Fibroblast of the aortic adventitia (primary cell): Measurements from ENCODE around the gene TRPV4. TPM values are rescaled to one million over a fixed set of nuclear protein-coding genes. Genes with fewer than 3 reads are reported as not detected.
A peak's percentile ranks its signal among the peaks of the same experiment; 100 is the strongest.

ENCODE experiments used
- DNase-seq: peaks from one replicate; pipeline ENCODE4 v3.0.0-alpha.2; 2010; ENCODE audit warnings: low read depth
- H3K4me3 ChIP-seq: 2 replicates; pipeline ENCODE4 v1.5.1; 2011; ENCODE audit warnings: low read depth, mild to moderate bottlenecking, control low read depth, low read length, moderate library complexity
- total RNA-seq: library from RNA; depleted of rRNA; stranded (reverse); fragments of >200 nt; gene quantifications from 2 replicates; pipeline ENCODE4 v1.2.3, GENCODE V29; 2012; ENCODE audit warnings: low replicate concordance
- TF ChIP-seq, protein P1 (sequence below): IDR thresholded peaks from 2 replicates; pipeline ENCODE4 v1.5.1; 2011; ENCODE audit warnings: mild to moderate bottlenecking, low read length, control low read depth, inconsistent platforms; ENCODE audit not compliant: insufficient read depth

Gene TRPV4
- total RNA-seq, 1 donor, result 2.1 TPM

DNA sequence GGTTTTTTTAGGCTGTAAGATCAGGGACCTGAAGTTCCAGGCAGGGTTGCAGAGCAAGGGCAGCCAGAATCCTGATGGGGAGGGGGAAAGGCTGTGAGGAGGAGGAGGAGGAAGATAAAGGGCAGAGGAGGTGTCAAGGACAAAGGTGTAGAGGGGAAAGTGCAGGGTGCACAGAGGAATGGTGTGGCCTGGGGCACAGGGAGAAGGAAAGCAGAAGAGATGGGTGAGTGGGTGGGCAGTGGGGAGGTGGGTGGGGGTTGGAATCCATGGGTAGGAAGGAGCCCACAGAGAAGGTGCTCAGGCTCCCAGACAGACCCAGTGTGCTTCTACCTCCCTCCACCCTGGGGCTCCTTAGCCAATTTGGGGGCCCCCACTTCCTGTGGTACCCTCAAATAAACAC, 11.2 kb downstream of the TRPV4 start:
- no peak overlapping the region for H3K4me3 ChIP-seq
- TF ChIP-seq, protein P1, sequence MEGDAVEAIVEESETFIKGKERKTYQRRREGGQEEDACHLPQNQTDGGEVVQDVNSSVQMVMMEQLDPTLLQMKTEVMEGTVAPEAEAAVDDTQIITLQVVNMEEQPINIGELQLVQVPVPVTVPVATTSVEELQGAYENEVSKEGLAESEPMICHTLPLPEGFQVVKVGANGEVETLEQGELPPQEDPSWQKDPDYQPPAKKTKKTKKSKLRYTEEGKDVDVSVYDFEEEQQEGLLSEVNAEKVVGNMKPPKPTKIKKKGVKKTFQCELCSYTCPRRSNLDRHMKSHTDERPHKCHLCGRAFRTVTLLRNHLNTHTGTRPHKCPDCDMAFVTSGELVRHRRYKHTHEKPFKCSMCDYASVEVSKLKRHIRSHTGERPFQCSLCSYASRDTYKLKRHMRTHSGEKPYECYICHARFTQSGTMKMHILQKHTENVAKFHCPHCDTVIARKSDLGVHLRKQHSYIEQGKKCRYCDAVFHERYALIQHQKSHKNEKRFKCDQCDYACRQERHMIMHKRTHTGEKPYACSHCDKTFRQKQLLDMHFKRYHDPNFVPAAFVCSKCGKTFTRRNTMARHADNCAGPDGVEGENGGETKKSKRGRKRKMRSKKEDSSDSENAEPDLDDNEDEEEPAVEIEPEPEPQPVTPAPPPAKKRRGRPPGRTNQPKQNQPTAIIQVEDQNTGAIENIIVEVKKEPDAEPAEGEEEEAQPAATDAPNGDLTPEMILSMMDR, result no peak
- DNase-seq, result no peak

DNA sequence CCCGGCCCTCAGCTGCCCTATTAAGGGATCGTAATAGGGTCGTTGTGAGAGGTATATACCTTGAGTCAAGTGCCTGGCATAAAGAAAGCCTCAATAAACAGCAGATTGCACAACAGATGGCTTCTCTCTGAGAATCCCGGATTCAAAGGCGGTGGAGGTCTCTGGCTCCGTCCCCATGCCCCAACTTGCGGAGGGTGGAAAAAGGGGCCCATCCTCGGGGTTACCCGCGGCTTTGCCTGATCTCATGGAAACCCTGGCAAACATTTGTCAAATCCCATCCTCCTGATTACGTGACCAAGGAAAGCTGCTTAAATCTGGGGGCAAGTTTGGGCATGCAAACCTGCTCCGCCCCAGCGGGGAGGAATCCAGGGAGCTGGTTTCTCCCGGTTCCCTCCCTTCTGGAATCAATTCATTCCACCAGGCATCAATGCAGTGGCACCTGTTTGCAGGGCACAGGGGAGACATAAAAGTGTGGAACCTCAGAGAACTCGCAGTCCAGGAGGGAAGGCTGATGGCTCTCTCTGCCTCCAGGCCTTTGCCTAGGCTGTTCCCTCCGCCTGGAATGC, 12.3 kb downstream of the TRPV4 start:
- TF ChIP-seq, protein P1, result no peak
- no peak for DNase-seq

DNA sequence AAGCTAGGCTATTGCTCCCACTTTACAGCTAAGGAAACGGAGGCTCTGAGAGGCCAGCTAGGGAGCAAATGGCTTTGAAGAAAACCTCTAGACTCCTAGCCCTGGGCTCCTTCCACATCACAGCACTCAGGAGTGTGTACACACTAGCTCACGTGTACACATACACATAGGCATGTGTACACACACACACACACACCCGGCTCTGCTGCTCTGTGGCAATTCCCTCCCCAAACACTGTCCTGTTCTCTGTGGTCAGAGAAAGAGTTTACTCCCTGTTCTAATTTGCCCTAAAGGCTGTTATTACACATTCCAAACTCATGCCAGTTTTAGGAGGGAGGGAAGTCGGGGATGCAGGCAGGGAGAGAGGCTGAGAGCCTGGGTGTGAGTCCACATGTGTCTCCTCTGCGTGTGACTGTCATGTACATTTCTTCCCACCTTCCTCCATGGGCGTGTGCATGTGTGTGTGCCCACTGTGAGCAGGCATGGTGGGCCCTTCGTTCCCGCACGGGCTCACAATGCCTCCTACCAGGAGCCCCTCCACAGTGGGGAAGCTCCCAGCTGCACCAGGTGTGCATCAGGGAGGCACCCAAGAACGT, 14.2 kb downstream of the TRPV4 start:
- TF ChIP-seq, protein P1, result no peak
- DNase-seq, result peak; percentile 64
- no peak overlapping the region for H3K4me3 ChIP-seq

More for the DNA sequence above, 12.3 kb downstream of the TRPV4 start:
- no peak overlapping the region for H3K4me3 ChIP-seq

DNA sequence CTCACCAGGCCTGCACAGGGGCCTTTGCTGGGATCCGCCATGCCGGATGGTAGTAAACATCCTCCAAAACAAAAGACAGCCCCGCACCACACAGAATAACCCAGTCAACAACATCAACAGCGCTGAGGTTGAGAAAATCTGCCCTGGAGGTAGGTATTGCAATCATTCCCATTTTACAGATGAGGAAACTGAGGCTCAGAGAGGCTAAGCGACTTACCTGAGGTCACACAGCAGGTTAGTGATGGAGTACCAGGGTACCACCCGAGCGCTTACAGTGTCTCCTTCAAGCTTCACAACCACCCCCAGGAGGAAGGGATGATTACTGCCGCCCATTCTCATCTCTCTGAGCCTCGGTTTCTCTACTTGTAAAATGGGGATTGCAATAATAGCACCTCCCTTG, 14.9 kb downstream of the TRPV4 start:
- H3K4me3 ChIP-seq, result no peak overlapping the region
- no peak for DNase-seq
- TF ChIP-seq, protein P1, result no peak

DNA sequence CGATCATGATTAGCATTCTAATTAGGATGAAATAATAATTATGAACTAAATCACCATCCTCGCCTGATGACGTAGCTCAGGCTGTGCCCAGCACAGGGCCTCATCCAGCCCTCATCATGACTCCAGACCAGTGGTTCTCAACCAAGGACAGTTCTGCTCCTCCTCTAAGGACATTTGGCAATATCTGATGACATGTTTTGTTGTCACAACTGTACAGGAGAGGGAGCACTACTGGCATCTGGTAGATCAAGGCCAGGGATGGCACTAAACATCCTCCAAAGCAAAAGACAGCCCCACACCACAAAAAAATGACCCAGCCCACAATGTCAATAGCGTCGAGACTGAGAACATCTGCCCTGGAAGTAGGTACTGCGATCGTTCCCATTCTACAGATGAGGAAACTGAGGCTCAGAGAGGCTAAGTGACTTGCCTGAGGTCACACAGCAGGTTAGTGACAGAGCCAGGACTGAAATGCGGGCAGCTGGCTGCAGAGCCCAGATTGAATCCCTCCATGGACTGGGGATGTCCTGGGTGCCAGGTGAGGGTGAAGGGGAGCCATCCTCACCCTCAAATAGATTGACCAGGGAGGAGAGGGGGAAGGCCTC, 15.5 kb downstream of the TRPV4 start:
- no peak for DNase-seq
- TF ChIP-seq, protein P1, result no peak
- H3K4me3 ChIP-seq, result no peak overlapping the region

DNA sequence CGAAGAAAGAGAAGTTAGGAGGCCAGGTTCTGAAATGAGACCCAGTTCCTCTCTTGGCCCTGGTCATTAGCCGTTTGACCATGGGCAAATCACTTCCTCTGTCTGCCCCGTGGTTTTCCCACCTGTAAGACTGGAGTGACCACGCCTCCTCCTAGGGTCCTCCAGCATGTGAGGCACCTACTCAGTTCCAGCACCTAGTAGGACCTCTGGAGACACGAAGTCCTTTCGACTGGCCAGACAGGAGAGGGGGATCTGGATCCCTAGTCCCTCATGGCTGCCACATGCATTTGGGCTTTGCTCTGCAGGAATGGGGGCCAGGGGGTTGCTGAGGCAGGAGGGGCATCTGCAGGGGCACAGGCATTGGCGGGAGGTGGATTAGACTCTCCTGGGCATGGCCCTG, 16.3 kb downstream of the TRPV4 start:
- TF ChIP-seq, protein P1, result no peak
- no peak for DNase-seq
- no peak overlapping the region for H3K4me3 ChIP-seq
